ENCODE results near the gene DCP1A.

- TF ChIP-seq CTCF (IDR thresholded peaks at IDR 0.05; ENCODE audit: poor library complexity) (no peak), EZH2 (IDR thresholded peaks at IDR 0.05; ENCODE audit: borderline replicate concordance) (no peak), EZH2phosphoT487 (IDR thresholded peaks at IDR 0.05; ENCODE audit: low read depth, severe bottlenecking, unreplicated experiment) (no peak)
These were observed 17.4 kb downstream of the DCP1A start for GRCh38 chr3:53329897-53330296.
